ENCODE measurements around the gene GNAI3.
"Not testable (repeated sequence)": the region's sequence is repeated elsewhere in the genome, so short reads cannot be mapped to it uniquely, and the experiment has no call there.

- not testable (repeated sequence) for TF ChIP-seq CTCF (IDR thresholded peaks at IDR 0.05; ENCODE audit: low read depth, low read length); MAX (IDR thresholded peaks at IDR 0.05; ENCODE audit: low read depth, low read length); POLR2A (IDR thresholded peaks at IDR 0.05; ENCODE audit: extremely low read depth, insufficient read length); MYC (IDR thresholded peaks at IDR 0.05; ENCODE audit: low read depth, low read length)
Measured at GRCh38 chr1:109660691-109661026, 112.2 kb downstream of the GNAI3 start.
